Skeletal muscle tissue (tissue), 4 donors: ENCODE results near the gene LECT2. TPM values are rescaled to one million over a fixed set of nuclear protein-coding genes. Genes with fewer than 3 reads are reported as not detected.

Source experiments
- H3K27ac ChIP-seq: one replicate; pipeline ENCODE4 v1.7.0; 2013; ENCODE audit warnings: mild to moderate bottlenecking, low read depth, low read length, inconsistent platforms
- H3K27me3 ChIP-seq, 3 donors: one replicate each; pipeline ENCODE4 v1.7.0; 2013; ENCODE audit warnings: low read length in 3 of 3; ENCODE audit not compliant: control insufficient read depth in 3 of 3, insufficient read depth in 3 of 3
- H3K36me3 ChIP-seq, 3 donors: one replicate each; pipeline ENCODE4 v1.7.0; 2013; ENCODE audit warnings: low read length in 3 of 3; ENCODE audit not compliant: control insufficient read depth in 3 of 3, insufficient read depth in 3 of 3
- H3K4me1 ChIP-seq, 3 donors: one replicate each; pipeline ENCODE4 v1.7.0; 2013; ENCODE audit warnings: low read length in 3 of 3, mild to moderate bottlenecking in 3 of 3; ENCODE audit not compliant: control insufficient read depth in 3 of 3, insufficient read depth in 3 of 3
- H3K4me3 ChIP-seq, 3 donors: one replicate each; pipeline ENCODE4 v1.7.0; 2013; ENCODE audit warnings: low read length in 3 of 3
- H3K9ac ChIP-seq, 3 donors: one replicate each; pipeline ENCODE4 v1.7.0; 2013; ENCODE audit warnings: low read length in 3 of 3, mild to moderate bottlenecking in 3 of 3, moderate library complexity in 2 of 3, low read depth in 1 of 3
- H3K9me3 ChIP-seq, 3 donors: one replicate each; pipeline ENCODE4 v1.7.0; 2013; ENCODE audit warnings: low read length in 3 of 3; ENCODE audit not compliant: control insufficient read depth in 3 of 3
- total RNA-seq: library from RNA; depleted of rRNA; stranded (reverse); fragments of >200 nt; gene quantifications from one replicate; pipeline ENCODE4 v1.2.3, GENCODE V29; 2014
- donor health status: Osteomylitis.

Gene LECT2
- total RNA-seq, 1 donor from 2014 or later: not detected

DNA sequence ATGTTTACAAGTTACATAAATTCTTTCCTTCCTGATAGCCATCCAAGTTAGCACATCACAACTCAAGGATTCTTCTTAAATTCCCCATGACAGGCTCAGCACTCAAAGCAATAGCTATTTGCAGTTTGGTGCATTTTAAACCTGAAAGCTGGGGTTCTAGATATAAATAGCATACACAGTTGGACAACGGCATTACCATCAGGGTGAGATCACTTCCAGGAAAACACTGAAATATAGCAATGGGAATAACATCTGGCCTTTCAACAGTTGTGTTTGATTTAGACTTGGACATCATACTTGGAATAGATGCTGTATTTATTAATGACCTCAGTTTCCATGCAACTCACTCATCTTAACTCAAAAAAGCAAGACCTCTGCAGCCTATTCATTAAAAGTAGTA is 24.7 kb upstream of the LECT2 start:
- peak overlapping the region; percentile 43 for H3K27ac ChIP-seq
- peaks cover 5 to 14% (median 13%) of the 10 kb centered on the region in 3 donors for H3K4me1 ChIP-seq
- no peak overlapping the region for H3K4me3 ChIP-seq
- no peaks in the 10 kb centered on the region for H3K9me3 ChIP-seq
- no peaks in the 10 kb centered on the region for H3K27me3 ChIP-seq
- no peaks in the 10 kb centered on the region for H3K36me3 ChIP-seq
- H3K9ac ChIP-seq: no peak overlapping the region

DNA sequence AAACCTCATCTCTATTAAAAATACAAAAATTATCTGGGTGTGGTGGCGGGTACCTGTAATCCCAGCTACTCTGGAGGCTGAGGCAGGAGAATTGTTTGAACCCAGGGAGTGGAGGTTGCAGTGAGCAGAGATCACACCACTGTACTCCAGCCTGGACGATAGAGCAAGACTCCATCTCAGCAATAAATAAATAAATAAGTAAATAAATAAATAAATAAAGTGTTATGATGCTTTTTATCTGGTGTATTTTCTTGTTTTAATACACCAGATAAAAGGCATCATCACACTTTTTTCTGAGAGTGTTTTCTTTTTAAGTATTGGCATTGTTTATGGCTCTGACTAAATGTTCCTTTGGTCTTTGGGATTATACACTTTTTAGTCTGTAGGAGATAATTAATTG is 24.2 kb upstream of the LECT2 start:
- no peaks in the 10 kb centered on the region for H3K36me3 ChIP-seq
- H3K4me3 ChIP-seq: no peak overlapping the region
- H3K9me3 ChIP-seq: no peaks in the 10 kb centered on the region
- no peak overlapping the region for H3K9ac ChIP-seq
- peaks cover 5 to 14% (median 13%) of the 10 kb centered on the region in 3 donors for H3K4me1 ChIP-seq
- H3K27ac ChIP-seq: peak overlapping the region; percentile 43
- no peaks in the 10 kb centered on the region for H3K27me3 ChIP-seq

DNA sequence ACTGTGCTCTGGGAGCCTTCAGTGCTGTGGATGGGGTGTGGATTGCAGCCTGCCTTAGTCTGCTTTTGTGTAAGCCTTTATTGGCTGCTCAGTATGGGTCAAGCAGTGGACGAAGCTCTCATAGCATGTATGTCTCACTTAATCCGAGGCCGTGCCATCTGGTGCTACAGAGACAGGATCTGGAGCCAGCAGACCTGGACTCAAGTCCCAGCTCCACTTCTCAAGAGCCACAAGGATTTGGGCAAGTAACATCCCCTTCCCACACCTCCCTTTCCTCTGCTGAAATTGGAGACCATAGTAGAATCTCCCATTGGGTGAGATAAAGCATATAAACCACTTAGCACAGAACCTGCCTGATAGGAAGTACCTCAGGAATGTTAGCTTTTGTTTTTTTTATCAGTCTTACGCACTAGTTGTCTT is 23.4 kb upstream of the LECT2 start:
- no peak overlapping the region for H3K9ac ChIP-seq
- no peaks in the 10 kb centered on the region for H3K9me3 ChIP-seq
- H3K27me3 ChIP-seq: no peaks in the 10 kb centered on the region
- no peak overlapping the region for H3K4me3 ChIP-seq
- peaks cover 5 to 19% (median 15%) of the 10 kb centered on the region in 3 donors for H3K4me1 ChIP-seq
- no peaks in the 10 kb centered on the region for H3K36me3 ChIP-seq
- H3K27ac ChIP-seq: no peak overlapping the region

DNA sequence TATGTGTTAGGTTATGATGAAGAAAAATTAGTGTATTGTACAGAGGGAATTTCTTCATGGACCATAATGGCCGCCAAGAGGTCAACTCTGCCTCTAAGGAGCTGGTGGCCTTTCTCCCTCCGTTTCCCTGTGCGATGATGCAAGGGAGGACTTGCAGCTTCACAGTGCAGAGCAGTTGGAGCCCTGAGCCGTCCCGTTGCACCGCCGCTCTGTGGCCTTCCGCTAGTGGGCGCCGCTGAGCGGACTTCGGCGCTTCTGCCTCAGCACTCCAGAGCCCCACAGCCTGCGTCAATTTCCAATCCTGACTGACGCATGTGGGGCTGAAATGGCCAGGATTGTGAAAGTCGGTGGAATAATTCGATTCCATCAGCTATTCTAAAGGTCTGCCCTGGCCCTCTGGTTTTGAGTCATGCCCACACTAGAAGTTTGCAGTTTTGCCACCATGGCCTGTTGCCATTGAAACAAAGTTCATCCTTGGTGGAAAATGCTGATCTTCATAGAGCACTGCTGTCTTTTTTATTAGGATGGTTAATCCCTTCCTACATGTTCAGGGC is 22.7 kb upstream of the LECT2 start:
- no peak overlapping the region for H3K4me3 ChIP-seq
- peaks cover 5 to 19% (median 15%) of the 10 kb centered on the region in 3 donors for H3K4me1 ChIP-seq
- H3K27ac ChIP-seq: no peak overlapping the region
- no peak overlapping the region for H3K9ac ChIP-seq
- H3K27me3 ChIP-seq: no peaks in the 10 kb centered on the region
- no peaks in the 10 kb centered on the region for H3K36me3 ChIP-seq
- no peaks in the 10 kb centered on the region for H3K9me3 ChIP-seq

DNA sequence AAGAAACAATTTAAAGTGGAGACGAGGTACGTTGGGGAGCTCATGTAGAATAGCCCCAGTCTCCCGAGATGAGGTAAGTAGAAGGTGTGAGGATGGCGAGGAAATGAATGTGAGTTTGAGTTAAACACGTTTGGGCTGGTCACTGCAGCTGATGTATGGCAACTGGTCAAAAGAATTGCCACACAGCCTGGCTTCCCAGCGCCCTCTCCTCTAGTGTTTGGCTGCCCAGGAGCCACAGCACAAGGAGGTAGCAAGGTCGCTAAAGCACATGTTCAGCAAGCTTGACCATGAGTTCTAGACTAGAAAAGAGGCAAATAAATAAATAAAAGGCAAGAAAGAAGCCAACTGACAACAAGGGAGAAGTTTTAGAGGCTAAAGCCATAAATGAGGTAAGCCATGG is 21.4 kb upstream of the LECT2 start:
- H3K36me3 ChIP-seq: no peaks in the 10 kb centered on the region
- H3K4me1 ChIP-seq: peaks cover 5 to 19% (median 15%) of the 10 kb centered on the region in 3 donors
- H3K4me3 ChIP-seq: no peak overlapping the region
- H3K27ac ChIP-seq: no peak overlapping the region
- no peaks in the 10 kb centered on the region for H3K9me3 ChIP-seq
- H3K27me3 ChIP-seq: no peaks in the 10 kb centered on the region
- no peak overlapping the region for H3K9ac ChIP-seq

DNA sequence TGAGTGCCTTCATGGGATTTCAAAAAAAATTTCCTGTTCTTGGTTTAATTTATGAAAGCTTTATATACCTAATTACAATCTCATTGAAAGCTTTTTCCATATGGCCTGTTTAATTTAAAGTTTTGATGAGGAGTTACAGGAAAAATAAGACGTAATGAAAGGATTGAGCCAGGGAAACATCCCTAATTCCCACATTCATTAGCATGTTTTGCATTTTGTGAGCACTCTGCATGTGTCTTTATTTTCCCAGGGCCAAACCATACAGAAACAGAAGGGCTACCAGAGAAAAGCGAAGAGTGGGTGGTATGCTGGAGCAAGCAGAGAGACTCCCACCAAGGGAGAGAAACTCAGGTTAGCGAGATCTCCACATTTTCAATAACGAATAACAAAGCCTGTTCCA is 20.3 kb upstream of the LECT2 start:
- Histone ChIP-seq H3K9me3 (no peaks in the 10 kb centered on the region), H3K4me1 (peaks cover 5 to 19% (median 15%) of the 10 kb centered on the region in 3 donors), H3K4me3 (no peak overlapping the region), H3K27me3 (no peaks in the 10 kb centered on the region), H3K9ac (no peak overlapping the region), H3K36me3 (no peaks in the 10 kb centered on the region), H3K27ac (no peak overlapping the region)

DNA sequence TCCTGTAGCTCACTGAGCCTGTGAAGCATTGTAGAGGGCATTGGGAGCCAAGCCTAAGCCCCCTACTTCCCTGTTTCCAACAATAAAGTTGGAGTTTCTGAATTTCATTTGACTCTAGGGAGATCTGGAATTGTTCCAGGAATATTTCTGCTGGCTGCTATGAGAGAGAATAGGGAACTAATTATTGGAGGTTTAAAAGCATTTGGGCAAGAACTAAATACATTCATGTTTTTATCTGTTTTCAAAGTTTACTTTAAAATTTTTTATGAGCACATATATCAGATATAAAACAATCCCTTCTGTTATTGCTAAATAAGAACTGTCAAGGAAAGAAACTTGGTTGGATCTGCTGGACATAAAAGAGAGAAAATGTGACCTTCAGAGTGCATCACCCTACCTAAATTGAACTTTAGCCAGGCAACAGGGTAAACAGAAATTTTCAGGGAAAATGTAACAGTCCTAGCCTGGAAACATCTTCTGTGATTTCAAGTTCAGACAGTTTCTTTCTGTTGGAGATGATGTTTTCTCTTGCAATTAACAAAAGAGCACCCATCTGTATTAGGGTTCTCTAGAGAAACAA is 19.3 kb upstream of the LECT2 start:
- Histone ChIP-seq H3K9ac (no peak overlapping the region), H3K4me3 (no peak overlapping the region), H3K36me3 (no peaks in the 10 kb centered on the region), H3K4me1 (peaks cover 0 to 11% (median 9%) of the 10 kb centered on the region in 3 donors), H3K27ac (no peak overlapping the region), H3K9me3 (no peaks in the 10 kb centered on the region), H3K27me3 (no peaks in the 10 kb centered on the region)

DNA sequence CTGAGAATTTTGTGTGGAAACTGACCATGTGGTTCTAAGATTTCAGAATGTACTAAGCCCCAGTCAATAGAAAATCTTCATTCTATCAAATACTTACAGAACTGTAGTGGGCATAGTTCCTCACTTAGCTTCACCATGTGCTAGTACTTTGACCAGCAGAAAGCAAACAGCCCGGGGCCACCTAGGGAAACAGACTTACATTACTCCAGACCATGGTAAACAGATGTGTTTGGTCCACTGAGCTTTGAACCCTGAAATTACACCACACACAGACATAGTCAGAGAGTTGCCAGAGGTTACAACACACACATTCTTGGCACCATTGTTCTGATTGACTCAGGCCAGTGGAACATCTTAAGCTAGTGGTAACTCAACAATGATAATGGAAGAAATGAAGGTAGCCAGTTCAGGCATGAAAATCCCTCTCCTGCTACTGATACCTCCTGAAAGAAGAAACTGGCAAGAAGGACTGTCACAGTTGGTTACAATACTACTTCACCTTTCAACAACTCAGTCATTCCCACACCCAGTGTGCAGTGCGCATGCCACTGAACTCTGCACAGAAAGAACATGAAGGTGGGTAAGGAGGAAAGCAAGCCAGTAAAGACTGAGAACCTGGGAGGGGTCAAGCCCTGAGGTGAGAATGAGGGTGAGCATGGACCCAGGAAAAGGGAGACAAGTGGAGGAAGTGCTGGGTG is 18.7 kb upstream of the LECT2 start:
- H3K9ac ChIP-seq: no peak overlapping the region
- H3K4me3 ChIP-seq: no peak overlapping the region
- H3K27ac ChIP-seq: no peak overlapping the region
- H3K27me3 ChIP-seq: no peaks in the 10 kb centered on the region
- H3K36me3 ChIP-seq: no peaks in the 10 kb centered on the region
- peaks cover 0 to 11% (median 8%) of the 10 kb centered on the region in 3 donors for H3K4me1 ChIP-seq
- H3K9me3 ChIP-seq: no peaks in the 10 kb centered on the region

DNA sequence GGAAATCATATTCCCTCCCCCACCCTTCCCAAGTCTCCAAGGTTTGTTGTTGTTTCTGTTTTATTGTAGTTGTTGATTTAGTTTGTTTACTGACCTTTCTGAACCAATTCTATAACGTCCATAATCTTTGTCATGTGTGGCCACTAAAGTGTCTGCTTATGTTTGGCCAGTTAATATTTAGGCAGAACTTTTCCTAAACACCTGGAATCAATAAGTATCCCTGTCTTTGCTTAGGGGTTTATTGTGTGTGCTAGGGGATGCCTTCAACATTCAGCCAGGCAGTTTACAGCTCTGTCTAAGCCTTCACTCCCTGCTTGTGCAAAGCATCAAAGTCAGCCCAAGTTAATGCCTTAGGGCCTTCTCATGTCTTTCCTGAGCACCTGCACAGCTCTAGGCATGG is 16.9 kb upstream of the LECT2 start:
- Histone ChIP-seq H3K36me3 (no peaks in the 10 kb centered on the region), H3K4me3 (no peak overlapping the region), H3K9ac (no peak overlapping the region), H3K27ac (no peak overlapping the region), H3K27me3 (no peaks in the 10 kb centered on the region), H3K4me1 (peaks cover 0 to 6% (median 2%) of the 10 kb centered on the region in 3 donors), H3K9me3 (no peaks in the 10 kb centered on the region)

DNA sequence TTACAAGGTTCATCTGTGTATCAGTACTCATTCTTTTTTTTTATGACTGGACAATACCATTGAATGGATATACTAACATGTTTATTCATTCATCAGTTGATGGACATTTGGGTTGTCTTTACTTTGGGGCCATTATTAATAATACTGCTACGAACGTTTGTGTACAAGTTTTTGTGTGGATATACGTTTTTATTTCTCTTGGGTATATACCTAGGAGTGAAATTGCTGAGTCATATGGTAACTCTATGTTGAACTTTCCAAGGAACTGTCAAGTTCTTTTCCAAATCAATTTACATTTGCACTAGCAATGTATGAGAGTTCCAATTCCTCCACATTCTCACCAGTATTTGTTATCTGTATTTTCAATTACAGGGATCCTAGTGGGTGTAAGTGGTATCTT is 12.0 kb upstream of the LECT2 start:
- H3K9ac ChIP-seq: no peak overlapping the region
- H3K4me1 ChIP-seq: no peaks in the 10 kb centered on the region
- no peak overlapping the region for H3K27ac ChIP-seq
- H3K4me3 ChIP-seq: no peak overlapping the region
- no peaks in the 10 kb centered on the region for H3K9me3 ChIP-seq
- H3K27me3 ChIP-seq: no peaks in the 10 kb centered on the region
- no peaks in the 10 kb centered on the region for H3K36me3 ChIP-seq
